Neutrophil (primary cell): ENCODE results near the gene IL17RB.

Experiments used
- H3K27ac ChIP-seq: fragments of 200-600 bp; sonication (generic); 2 replicates; pipeline ENCODE4 v1.5.1; 2016; ENCODE audit warnings: mild to moderate bottlenecking, moderate library complexity
- H3K27me3 ChIP-seq: fragments of 200-600 bp; sonication (generic); 2 replicates; pipeline ENCODE4 v1.6.0; 2016; ENCODE audit warnings: mild to moderate bottlenecking
- H3K36me3 ChIP-seq: fragments of 200-600 bp; sonication (generic); 2 replicates; pipeline ENCODE4 v1.5.1; 2017
- H3K4me1 ChIP-seq, 2 experiments: fragments of 200-600 bp in 1 of 2; sonication (generic) in 1 of 2; 1 replicate in 1 of 2; 2 replicates in 1 of 2; pipeline versions ENCODE4 v1.5.1 to v1.6.1; 2013 to 2016; ENCODE audit warnings: low read depth in 1 of 2, low read length in 1 of 2, mild to moderate bottlenecking in 1 of 2, moderate library complexity in 1 of 2; ENCODE audit not compliant: control insufficient read depth in 1 of 2, insufficient read depth in 1 of 2
- H3K4me3 ChIP-seq, 2 experiments: fragments of 200-600 bp in 1 of 2; sonication (generic) in 1 of 2; 1 replicate in 1 of 2; 2 replicates in 1 of 2; pipeline ENCODE4 v1.5.1; 2013 to 2016; ENCODE audit warnings: low read depth in 1 of 2, low read length in 1 of 2, mild to moderate bottlenecking in 1 of 2, moderate library complexity in 1 of 2
- H3K9me3 ChIP-seq: fragments of 200-600 bp; sonication (generic); 2 replicates; pipeline ENCODE4 v1.5.1; 2016
- CTCF ChIP-seq: fragments of 200-600 bp; sonication (generic); IDR thresholded peaks from 2 replicates; pipeline ENCODE4 v1.5.1; 2016; ENCODE audit warnings: antibody characterized with exemption

The IL17RB gene

GRCh38 chr3:53888232-53888631 is 41.9 kb downstream of the IL17RB start:
- H3K4me3 ChIP-seq: no peak overlapping the region
- H3K27me3 ChIP-seq: peaks cover 5% of the 10 kb centered on the region
- no peak overlapping the region for H3K27ac ChIP-seq
- TF ChIP-seq CTCF: no peak
- no peaks in the 10 kb centered on the region for H3K9me3 ChIP-seq
- H3K4me1 ChIP-seq: peaks cover 21% of the 10 kb centered on the region in 2 experiments
- H3K36me3 ChIP-seq: peaks cover 48% of the 10 kb centered on the region

- H3K27ac ChIP-seq: peak overlapping the region; percentile 96
- H3K36me3 ChIP-seq: peaks cover 24% of the 10 kb centered on the region
- TF ChIP-seq CTCF: no peak
- H3K27me3 ChIP-seq: peaks cover 32% of the 10 kb centered on the region
- H3K9me3 ChIP-seq: no peaks in the 10 kb centered on the region
- H3K4me3 ChIP-seq: peak overlapping the region; percentile 67 to 91
- H3K4me1 ChIP-seq: peaks cover 21% of the 10 kb centered on the region in 2 experiments
Observed at GRCh38 chr3:53890726-53891475, 44.5 kb downstream of the IL17RB start.

GRCh38 chr3:53891497-53892285 is 45.3 kb downstream of the IL17RB start, which contains the start of gene SELENOK:
SELENOK (minus strand) TSS chr3:53891859.
- TF ChIP-seq CTCF: peak; percentile 29
- Histone ChIP-seq H3K27ac (peak within 1 kb of the TSS; percentile 96), H3K27me3 (peaks cover 40% of the 10 kb centered on the region), H3K36me3 (peaks cover 16% of the 10 kb centered on the region), H3K4me1 (peaks cover 21% of the 10 kb centered on the region in 2 experiments), H3K4me3 (peak within 1 kb of the TSS; percentile 67 to 91), H3K9me3 (no peaks in the 10 kb centered on the region)

- Histone ChIP-seq H3K27ac (peak overlapping the region; percentile 96), H3K36me3 (peaks cover 10% of the 10 kb centered on the region), H3K9me3 (no peaks in the 10 kb centered on the region), H3K4me1 (peaks cover 21% of the 10 kb centered on the region in 2 experiments), H3K4me3 (peak overlapping the region; percentile 67 to 91), H3K27me3 (peaks cover 45% of the 10 kb centered on the region)
- TF ChIP-seq CTCF: no peak
Observed at GRCh38 chr3:53892286-53892637, 45.9 kb downstream of the IL17RB start.

GRCh38 chr3:53899750-53900149 is 53.4 kb downstream of the IL17RB start:
- Histone ChIP-seq H3K4me1 (no peaks in the 10 kb centered on the region), H3K4me3 (no peak overlapping the region), H3K27ac (no peak overlapping the region), H3K36me3 (no peaks in the 10 kb centered on the region), H3K27me3 (peaks cover 87% of the 10 kb centered on the region), H3K9me3 (no peaks in the 10 kb centered on the region)
- no peak for TF ChIP-seq CTCF
